GM10266 (cell line): ENCODE measurements around the gene RNU4-1.
A peak's percentile ranks its signal among the peaks of the same experiment; 100 is the strongest.

ENCODE experiments used
- DNase-seq: peaks from one replicate; pipeline ENCODE4 v3.0.0; 2012; ENCODE audit errors: extremely low spot score
- CTCF ChIP-seq: IDR thresholded peaks from 2 replicates; pipeline ENCODE4 v1.5.1; 2012; ENCODE audit warnings: mild to moderate bottlenecking, low read depth; ENCODE audit not compliant: control insufficient read depth, insufficient read depth; ENCODE audit errors: missing control alignments

The RNU4-1 gene

GRCh38 chr12:120266180-120266870, 26.7 kb downstream of the RNU4-1 start:
- no peak for DNase-seq
- TF ChIP-seq CTCF: no peak

GRCh38 chr12:120265473-120266179, 27.4 kb downstream of the RNU4-1 start, which contains the start of gene PXN:
Gene PXN (minus strand): TSS chr12:120265730. CDS start chr12:120265629, 101 bp downstream.
- peak; percentile 97 for DNase-seq
- peak; percentile 88 for TF ChIP-seq CTCF

DNA sequence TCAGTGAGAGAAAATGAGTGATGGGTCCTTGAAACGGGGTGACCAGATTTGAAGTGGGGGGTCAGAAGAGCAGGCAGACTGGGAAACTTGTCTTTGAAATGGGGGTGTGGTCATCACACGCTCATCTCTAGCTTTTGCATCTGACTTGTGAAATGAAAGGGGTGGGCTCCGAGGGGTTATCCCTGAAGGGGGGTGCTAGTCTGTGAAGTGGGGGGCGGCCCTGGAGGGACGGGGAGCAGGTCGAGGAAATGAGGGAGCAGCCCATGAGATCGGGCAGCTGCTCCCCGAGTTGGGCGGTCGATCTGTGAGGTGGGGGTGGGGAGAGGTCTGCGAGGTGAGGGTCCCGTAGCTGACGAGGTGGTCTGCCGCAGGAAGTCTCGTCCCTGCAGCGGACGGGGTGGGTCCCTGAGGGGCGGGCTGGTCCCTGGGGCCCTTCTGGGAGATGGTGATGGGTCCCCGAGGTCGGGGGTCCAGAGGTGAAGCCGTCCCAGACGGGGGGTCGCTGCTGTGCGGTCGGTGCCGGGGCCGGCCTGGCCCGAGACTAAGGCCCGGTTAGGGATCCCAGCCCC, 28.0 kb downstream of the RNU4-1 start:
- no peak for TF ChIP-seq CTCF
- no peak for DNase-seq

- DNase-seq: no peak
- no peak for TF ChIP-seq CTCF
Observed at GRCh38 chr12:120264086-120264903, 28.7 kb downstream of the RNU4-1 start.

- DNase-seq: no peak
- TF ChIP-seq CTCF: no peak
Observed at GRCh38 chr12:120263748-120264085, 29.3 kb downstream of the RNU4-1 start.

GRCh38 chr12:120262852-120263747, 29.9 kb downstream of the RNU4-1 start:
- TF ChIP-seq CTCF: no peak
- DNase-seq: no peak
